HG03135 (cell line): Measurements from ENCODE around the gene CCDC154.
"Not testable (repeated sequence)": the region's sequence is repeated elsewhere in the genome, so short reads cannot be mapped to it uniquely, and the experiment has no call there.

Source experiments
- ATAC-seq: cut with Tn5 transposase; IDR thresholded peaks from one replicate; pipeline ENCODE4 v1.9.1; 2021; ENCODE audit warnings: mild to moderate bottlenecking, moderate library complexity; ENCODE audit not compliant: unreplicated experiment

CCDC154 gene, protein sequence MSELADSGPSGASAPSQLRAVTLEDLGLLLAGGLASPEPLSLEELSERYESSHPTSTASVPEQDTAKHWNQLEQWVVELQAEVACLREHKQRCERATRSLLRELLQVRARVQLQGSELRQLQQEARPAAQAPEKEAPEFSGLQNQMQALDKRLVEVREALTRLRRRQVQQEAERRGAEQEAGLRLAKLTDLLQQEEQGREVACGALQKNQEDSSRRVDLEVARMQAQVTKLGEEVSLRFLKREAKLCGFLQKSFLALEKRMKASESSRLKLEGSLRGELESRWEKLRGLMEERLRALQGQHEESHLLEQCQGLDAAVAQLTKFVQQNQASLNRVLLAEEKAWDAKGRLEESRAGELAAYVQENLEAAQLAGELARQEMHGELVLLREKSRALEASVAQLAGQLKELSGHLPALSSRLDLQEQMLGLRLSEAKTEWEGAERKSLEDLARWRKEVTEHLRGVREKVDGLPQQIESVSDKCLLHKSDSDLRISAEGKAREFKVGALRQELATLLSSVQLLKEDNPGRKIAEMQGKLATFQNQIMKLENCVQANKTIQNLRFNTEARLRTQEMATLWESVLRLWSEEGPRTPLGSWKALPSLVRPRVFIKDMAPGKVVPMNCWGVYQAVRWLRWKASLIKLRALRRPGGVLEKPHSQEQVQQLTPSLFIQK

DNA sequence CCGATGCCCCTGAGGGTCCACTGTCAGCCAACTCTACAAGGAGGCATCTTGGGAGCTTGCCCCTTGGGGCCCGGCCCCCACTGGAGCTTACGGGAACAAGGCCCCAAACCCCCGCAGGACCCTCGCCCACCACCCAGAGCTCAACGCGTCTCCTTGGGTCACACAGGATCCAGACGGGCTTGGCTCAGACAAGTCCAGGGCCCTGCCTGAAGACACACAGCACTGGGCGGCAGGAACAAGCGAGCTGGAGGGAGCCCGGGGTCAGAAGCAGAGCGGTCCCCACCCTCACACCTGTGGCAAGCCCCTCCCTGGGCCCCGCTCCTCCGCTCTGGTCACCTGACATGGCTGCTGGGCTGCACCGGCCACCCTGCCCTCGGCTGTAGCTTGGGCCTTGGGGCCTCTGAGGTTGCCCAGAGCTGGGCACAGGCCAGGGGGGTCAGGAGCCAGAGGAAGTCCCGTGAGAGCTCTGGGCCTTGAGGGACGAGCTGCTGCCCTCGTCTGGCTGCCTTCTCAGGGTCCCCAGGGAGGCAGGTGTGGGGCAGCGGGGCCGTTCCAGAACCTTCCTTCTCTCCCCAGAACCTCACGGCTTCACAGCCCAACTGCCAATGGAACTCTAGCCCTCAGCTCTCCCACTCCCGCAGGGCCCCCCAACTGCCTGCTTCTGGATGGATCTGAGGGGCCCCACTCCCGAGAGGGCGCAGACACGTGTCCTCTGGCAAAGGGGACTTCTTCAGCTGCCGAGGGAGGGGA is at the start of gene CCDC154:
Gene CCDC154, minus strand, starts transcription at position 577 of the 750 bp plus-strand sequence. Its CDS starts 234 bp downstream, at position 343.
- no peak for ATAC-seq

DNA sequence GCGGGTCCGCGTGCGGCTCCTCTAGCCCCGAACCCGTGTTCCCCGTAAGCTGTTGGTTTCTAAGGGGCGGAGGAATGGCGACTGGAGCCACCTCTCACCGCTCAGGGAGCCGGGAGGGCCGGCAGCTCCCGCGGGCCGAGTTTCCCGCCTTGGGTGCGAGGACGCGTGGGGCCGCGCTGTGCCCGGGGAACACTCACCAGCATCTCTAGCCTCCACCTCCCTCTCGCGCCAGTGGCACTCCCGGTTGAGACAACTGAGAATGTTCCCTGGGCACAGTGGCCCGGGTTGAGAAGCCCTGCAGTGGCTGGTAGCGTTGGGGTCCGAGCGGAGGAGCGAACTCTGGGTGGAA is 49.4 kb upstream of the CCDC154 start:
- ATAC-seq: no peak

DNA sequence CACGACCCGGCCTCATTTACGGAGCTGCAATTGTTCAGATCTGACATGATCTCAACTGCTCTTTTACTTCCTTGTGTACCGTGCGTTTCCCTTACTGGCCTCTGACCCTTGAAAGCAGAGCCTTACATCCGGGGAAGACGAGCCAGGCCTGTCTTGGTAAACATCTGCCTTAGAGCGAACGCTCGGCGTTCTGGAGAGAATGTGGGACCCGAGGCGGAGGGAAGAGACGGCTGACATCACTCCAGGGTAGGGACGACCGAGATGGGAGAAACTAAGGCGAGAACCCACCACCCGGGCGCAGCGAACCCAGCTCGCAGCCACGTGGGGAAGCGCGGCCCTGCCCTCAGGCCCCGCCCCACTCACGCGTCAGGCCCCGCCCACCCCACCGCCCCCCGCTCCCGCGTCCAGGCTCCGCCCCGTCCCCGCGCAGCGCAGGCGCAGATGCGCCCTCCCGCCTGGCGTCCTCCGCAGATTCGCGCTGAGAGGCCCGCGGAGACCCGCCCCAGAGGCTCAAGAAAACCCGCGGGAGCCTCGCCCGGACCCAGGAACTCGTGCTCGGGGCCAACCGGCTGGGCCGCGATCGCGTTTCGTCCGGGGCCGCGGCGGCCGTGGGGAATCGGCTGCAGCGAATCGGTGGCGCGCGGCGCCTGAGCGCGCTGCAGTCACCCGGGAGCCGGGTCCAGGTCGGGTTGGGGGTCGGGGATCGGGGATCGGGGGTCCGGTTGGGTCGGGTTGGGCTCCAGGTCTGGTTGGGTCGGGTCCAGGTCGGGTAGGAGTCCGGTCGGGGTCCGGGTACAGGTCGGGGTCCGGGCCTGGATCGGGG is 48.8 kb upstream of the CCDC154 start, which contains the start of gene TELO2:
Gene TELO2, plus strand, starts transcription at position 438 of the 823 bp plus-strand sequence. CDS start 922 bp downstream, outside the sequence.
- ATAC-seq: peak; percentile 53

DNA sequence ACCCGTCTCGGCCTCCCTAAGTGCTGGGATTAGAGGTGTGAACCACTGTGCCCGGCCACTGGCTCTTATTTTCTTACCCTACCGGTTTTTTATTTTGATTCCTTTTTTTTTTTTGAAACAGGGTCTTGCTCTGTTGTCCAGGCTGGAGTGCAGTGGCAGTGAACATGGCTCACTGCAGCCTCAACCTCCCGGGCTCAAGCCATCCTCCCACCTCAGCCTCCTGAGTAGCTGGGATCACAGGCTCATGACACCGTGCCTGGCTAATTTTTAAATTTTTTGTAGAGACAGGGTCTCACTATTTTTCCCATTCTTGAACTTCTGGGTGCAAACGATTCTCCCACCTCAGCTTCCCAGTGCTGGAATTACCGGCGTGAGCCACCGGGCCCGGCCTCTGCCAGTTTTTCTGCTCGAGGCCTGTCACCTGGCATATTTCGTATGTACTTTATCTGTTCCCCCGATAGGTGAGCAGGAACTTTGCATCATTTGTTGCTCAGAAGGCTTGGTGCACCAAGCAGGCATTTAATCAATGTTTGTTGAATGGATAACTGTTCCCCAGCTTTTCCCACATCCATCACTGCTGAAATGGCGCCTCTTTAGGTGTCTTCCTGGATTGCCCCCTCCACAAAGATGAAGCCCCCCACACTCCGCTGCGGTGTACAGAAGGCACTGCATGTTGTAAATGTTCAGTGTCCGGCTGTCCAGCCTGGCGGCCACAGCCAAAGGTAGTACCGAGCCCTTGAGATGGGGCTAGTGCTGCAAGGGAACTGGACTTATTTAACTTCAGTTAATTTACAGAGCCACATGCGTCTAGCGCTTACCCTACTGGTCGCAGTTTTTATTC is 47.9 kb upstream of the CCDC154 start:
- no peak for ATAC-seq

DNA sequence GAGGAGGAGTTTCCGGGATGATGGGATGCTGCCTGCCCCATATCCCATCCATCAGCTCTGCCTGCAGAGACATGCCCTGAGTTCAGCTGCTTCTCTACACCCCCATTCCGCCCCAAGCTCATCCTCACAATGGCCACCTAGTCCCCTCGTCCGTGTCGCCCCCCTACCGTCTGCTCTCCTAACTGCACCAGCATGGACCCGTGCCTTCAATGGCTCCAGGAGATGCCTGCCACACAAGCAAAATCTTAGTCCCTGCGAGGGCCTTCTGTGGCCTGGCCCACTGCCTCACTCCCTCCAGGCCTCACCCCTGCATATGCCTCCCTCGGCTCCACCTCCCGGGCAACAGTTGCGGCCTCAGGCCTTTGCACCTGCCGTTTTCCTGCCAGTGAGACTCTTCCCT is 47.0 kb upstream of the CCDC154 start:
- no peak for ATAC-seq

DNA sequence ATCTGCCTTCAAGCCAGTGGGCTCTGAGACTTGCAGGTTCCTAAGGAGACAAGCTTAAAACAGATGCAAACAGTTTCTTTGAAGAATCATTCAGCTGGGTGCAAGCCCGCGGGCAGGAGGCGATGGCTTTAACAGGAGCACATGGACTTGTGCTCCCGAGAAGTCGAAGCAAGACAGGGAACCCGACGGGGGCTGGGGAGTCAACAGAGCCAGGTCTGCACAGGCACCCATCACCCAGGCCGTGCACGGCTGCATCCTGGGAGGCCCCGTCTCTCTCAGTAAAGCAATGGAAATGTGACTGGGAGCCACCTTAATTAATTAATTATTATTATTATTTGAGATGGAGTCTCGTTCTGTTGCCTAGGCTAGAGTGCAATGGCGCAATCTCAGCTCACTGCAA is 44.7 kb upstream of the CCDC154 start:
- ATAC-seq: no peak

DNA sequence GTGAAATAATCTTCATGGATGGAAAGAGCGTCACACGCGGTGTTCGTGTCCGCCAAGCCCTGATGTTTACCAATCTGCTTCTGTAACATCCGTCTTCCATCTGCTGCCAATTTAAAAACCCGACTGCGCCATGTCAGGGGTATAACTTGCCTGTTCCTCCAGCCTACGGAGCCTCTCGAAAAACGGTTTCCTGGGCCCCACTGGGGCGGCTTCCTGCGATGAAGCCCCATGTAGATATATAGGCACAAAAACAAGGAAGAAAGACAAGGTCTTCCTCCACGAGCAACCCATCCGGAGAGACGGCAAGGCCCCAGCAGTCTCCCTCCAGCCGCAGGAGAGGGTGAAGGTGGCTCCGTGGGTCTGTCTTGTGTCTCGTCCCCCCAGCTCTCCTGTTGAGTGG is 44.3 kb upstream of the CCDC154 start, which contains the start of gene PTX4:
Gene PTX4, minus strand, starts transcription at position 326 of the 400 bp plus-strand sequence. Its CDS starts 35 bp downstream, at position 291.
- no peak for ATAC-seq

DNA sequence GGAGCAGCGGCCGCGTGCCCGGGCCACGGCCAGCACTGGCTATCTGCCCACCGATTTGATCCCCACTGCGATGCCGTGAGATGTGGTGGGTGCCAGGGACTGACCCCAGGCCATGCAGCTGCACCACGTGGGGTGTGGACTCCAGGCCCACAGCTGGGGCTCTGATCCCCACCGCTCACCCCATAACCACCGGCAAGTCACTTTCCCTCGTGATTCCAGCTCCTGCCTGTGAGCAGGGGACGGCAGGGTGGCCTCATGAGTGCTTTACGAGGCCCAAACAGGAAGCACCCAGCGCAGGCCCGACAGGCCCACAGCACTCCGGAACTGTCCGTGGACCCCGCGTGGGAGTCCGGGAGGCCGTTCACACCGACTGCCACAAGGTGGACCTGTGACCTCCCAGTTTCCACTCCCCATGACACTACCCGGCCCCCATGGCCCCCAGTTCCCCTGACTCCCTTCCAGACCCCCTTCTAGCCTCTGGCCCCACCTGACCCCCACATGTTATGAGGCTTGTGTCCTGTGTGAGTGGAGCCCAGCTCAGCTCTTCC is 43.8 kb upstream of the CCDC154 start:
- ATAC-seq: no peak

DNA sequence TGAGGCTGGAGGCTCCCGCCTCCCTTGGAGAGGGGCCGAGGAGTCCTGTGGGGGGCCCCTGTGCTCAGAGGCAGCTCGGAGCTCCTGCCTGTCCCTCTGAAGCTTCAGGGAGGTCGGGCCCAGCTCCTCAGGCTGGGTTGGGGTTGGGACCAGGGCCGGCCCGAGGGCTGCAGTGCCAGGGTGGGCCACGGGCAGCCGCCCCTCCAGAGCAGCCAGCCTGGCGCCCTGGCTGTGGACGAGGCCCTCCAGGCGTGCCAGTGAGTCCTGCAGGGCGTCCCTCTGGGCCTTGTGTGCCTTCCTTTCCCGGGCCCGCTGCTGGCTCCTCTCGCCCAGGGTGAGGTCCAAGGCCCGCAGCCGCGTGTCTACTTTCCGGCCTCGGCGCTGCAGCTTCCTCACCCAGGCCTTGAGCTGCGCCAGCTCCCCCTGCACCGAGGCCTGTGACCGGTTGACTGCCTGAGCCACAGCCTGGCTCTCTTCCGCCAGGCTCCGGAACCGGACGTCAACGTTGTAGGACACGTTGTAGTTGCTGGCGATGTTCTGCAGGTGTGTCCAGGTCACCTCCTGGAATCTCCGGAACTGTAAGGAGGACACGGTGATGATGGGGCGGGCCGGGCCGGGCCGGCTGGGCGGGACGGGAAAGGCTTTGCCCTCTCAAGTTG is 43.2 kb upstream of the CCDC154 start:
- ATAC-seq: no peak

DNA sequence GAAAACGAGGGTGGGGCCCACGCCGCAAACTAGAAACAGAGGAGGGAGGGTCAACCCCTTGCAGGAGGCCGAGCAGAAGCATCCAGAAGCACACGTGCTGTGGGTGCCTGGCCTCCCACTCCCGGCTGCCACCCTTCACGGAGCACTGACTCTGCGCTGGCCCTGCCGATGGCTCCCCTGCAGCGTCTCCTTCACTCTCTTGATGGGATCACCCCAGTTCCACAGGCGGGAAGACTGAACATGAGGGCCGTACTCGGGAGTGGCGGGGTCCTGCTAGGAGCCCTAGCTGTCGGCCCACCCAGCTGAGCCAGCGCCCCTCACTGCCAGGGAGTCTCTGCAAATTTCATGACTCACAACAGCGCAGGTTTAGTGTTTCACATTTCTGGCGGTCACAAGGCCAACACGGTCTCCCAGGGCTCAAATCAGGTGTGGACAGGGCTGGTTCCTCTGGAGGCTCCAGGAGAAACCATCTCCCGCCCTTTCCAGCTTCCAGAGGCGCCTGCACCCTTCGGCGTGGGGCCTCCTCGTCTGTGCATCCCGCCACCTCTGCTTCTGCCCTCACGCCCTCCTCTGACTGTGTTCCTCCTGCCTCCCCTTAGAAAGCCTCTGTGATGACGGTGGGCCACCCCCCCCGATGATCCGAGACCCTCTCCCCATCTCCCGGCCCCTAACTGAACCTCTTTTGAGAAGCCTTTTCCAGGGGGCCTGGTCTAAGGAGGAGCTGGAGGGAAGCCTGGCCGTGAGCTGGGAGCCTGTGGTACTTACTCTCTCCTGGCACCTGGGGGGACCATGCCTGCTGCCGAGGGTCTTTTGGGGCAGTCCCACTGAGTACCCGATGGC is 42.4 kb upstream of the CCDC154 start:
- ATAC-seq: no peak

DNA sequence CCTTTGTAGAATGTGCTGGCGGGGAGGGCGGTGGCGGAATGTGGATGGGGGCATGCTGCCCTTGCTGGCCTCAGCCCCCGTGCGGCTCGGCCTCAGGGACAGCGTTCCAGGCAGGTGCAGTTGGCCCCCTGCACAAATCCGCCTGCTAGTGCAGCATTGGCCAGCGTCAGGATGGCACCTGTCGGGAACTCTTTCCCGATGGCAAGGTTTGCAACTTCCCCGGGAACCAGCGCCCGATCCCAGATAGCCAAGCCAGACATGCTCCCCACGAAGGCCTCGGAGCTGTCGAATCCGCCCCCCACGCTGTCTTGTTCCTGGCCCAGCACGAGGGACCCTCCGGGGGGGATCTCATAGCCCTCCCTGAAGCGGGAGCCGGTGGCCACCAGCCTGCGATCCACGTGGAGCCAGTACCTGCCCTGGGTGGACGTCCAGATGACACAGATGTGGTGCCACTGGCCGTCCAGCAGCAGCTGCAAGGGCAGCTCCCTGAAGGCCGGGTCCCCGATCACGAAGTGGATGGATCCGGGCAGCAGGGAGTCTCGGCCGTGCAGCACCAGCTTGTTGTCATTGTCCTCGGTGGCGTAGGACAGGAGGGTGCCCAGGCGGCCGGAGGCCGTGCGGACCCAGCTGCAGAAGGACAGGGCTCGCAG is 41.6 kb upstream of the CCDC154 start:
- no peak for ATAC-seq

DNA sequence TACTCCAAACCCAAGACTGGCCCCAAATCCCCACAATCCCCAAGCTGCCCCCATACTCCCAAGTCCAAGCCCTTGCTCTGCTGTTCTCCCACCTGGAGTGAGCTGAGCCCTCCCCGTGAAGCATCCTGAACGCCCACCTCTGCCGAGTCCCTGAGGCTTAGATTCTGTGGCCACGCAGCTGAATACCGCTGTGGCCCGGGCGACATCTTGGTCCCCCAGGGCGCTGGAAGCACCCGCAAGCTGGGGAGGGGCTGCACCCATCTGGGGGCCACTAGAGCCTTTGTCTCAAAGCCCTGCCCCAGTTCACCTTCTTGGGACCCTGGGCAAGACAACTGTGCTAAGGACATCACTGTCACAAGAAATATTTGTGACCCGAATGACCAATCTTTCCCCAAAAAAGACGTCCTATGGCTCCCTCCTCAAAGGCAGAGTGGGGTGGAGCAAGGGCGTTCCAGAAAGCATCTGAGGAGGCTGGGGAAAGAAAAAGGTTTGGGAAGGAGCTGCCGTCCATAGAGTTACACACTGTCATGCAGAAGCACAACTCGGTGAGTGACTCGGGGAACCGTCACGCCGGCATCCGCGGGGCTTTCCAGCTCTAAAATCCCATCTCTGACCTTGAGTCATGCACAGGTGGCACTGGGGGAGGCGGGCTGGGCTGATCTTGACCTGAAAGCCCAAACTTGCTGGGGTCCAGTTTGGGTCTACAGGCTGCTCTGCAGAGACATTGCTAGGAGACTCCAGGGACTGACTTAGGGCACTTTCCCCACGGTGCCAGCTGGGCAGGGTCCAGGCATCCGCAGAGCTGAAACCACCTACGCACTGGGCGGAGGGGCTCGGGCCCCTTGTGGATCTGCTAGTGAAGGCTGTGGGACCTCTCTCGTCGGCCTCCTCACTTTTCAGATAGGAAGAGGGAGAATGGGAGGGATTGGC is 37.8 kb upstream of the CCDC154 start:
- ATAC-seq: no peak

DNA sequence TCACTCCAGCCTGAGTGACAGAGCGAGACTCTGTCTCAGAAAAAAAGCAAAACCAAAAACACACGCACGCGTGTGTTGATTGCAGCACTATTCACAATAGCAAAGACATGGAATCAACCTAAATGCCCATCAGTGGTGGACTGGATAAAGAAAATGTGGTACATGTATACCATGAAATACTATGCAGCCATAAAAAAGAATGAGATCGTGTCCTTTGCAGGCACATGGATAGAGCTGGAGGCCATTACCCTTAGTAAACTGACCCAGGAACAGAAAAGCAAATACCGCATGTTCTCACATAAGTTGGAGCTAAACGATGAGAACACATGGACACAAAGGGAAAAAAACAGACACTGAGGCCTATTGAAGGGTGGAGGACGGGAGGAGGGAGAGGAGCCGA is 34.6 kb upstream of the CCDC154 start:
- not testable (repeated sequence) for ATAC-seq

DNA sequence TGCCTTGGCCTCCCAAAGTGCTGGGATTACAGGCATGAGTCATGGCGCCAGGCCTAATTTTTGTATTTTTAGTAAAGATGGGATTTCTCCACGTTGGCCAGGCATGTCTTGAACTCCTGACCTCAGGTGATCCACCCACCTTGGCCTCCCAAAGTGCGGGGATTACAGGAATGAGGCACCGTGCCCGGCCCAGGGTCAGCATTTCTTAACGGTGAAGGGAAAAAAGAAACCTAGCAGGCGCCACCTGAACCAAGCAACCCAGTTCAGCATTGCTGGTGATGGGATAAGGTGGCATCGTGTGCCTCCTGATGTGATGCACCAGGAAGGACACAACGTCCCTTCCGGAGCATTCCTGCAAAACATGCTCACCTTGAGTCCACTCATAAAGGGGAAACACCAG is 32.7 kb upstream of the CCDC154 start:
- no peak for ATAC-seq

DNA sequence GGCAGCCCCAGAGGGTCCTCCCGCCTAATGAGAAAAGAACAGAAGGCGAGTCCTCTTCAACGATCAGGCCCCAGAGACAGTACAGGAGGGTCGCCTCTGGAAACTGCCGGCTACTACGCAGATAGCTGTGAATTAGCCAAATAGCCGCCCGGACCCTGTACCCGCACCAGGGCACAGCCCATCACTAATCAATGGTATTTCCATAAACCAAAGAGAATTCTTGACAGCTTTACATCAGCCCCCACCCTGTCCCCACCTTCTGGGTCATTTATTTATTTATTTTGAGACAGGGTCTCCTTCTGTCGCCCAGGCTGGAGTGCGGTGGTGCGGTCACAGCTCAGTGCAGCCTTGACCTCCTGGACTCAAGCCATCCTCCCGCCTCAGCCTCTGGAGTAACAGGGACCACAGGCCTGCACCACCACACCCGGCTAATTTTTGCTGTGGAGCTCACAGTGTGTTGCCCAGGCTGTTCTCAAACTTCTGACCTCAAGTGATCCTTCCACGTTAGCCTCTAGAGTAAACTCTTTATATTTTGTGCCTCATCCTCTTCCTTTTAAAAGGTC is 31.3 kb upstream of the CCDC154 start:
- ATAC-seq: no peak
